ENCODE results near the gene ABRACL.

ABRACL gene

GRCh38 chr6:139054001-139054400 lies 25.5 kb downstream of the ABRACL start:
- no peak for DNase-seq (ENCODE audit: low read depth)

DNA sequence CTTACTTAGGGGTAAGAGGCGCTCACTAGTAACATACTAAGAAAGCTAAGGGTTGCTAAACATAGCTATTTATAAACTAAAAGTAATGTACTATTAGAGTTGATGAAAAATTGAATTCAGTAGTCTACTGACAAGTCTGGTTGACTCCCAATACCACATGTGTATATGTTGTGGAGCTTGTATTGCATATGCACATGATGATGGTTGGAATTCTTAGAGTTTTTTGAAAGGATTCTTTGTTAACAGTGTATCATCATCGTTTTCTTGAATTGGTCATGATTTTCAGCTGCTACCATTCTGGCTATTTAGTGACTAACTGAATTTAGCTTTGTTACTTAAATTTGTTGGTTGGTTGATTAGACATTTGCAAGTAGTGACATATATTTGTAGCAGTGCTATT lies 27.2 kb downstream of the ABRACL start:
- no peak for DNase-seq (ENCODE audit: low read depth)

DNA sequence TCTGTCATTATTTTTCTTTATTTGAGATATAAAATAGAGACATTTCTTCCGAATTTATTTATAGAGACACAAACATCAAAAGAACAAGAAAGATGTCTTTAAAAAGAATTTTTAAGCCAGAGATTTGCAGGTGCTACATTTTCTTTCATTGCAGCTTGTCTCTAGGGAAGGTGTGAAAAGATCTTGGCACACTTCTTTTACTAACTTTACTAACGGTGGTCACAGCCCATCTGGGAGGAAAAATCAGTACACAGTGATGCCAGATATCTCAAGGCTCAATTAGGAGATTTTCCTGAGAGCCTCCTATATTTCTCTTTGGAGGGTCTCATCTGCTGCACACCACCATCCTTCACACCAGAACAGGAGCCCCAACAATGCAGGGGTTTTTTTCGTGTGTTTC lies 29.5 kb downstream of the ABRACL start:
- no peak for DNase-seq (ENCODE audit: low read depth)

DNA sequence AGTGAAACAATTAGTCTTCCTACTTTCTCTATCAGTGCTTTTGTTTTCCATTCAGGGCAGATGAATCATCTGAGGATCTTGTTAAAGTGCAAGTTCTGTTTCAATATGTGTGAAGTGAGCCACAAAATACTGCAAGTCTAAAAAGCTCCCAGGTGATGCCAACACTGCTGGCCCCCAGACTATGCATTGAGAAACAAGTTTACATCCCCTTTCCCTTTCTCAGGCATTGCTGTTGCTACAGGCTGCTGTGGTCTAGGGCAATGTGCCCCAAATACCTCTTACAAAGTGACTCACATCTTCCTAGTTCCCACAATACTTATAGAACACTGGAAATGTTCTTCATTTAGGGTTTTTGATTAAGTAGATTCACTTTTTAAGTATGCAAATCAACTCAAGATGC lies 31.8 kb downstream of the ABRACL start:
- no peak for DNase-seq (ENCODE audit: low read depth)

GRCh38 chr6:139062932-139063646 lies 34.5 kb downstream of the ABRACL start:
- no peak for DNase-seq (ENCODE audit: low read depth)

- no peak for DNase-seq (ENCODE audit: low read depth)
Observed at GRCh38 chr6:139064981-139065665, 36.6 kb downstream of the ABRACL start.

DNA sequence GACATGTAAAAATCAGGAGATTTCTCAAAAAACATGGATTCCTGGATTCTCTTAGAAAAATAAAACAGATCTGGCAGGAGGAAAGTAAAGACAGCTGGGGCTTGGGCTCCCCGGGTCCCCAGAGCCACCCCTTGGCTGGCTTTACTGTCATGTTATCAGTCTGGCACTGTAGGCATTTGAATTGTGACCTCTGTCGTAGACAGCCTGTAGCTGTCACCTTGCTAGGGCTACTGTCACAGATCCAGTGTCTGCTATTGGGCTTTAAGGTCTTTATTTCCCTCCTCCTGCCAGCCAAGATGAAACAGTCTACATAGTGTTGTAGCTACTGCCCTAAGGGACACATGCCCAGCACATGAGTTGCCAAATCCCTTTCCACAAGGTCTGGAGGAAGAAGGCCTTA lies 37.5 kb downstream of the ABRACL start:
- DNase-seq (ENCODE audit: low read depth), result no peak

DNA sequence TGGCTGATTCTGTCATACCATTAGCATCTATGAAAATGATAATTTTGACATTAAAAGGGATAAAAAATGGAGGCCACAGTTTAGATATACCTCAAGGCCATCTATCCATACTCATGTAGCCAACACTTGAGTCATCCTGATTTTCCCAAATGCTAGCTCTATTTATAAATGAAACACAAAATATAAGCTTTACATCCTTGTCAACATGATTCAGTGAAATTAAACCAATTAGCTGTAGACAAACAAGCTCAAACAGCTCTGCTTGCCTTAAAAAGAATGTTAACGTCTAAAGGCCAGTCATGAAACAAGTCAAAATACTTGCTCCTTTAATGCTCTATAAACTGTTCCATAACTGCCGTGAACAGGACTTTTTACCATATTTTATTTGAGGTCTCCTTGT lies 40.3 kb downstream of the ABRACL start:
- DNase-seq (ENCODE audit: low read depth), result no peak

GRCh38 chr6:139073118-139073517 lies 44.6 kb downstream of the ABRACL start:
- no peak for DNase-seq (ENCODE audit: low read depth)

- DNase-seq (ENCODE audit: low read depth), result no peak
Observed at GRCh38 chr6:139079018-139079417, 50.5 kb downstream of the ABRACL start.

- no peak for DNase-seq (ENCODE audit: low read depth)
Observed at GRCh38 chr6:139080255-139080920, 51.8 kb downstream of the ABRACL start.

DNA sequence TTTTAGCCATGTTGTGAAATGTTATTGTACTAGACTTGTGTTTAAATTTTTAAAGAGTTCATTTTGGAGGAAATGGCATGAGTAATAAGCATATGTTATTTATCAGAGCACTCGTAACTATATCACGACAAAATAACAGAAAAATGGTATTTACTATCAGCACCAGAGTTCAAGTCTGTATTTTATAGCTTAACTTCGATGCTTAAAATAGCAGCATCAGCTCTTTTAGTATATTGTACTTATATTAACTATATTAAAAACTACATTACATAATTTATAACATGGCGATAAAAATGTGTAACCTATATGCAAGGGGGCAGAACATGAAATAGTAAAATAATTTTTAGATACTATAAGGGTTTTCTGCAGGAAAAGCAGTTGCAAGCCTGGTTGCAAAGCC lies 52.9 kb downstream of the ABRACL start:
- no peak for DNase-seq (ENCODE audit: low read depth)

DNA sequence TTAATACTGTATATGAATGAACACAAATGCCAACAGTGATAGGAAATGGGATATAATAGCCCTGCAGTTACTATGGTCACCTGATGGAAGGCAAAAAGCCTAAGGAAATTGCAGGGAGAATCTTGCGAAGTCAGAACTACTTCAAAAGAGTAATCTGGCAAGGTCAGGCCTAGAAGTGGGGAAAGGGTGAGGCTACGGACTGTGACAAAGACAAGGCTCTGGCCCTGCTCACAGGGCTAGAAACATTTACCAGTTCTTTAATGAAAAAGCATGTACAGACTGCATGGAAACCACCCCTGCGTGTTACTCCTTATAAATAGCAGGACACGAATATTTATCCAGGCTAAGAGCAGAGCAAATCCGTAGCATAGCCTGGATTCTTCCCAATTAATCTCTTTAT lies 53.8 kb downstream of the ABRACL start:
- DNase-seq (ENCODE audit: low read depth), result no peak

DNA sequence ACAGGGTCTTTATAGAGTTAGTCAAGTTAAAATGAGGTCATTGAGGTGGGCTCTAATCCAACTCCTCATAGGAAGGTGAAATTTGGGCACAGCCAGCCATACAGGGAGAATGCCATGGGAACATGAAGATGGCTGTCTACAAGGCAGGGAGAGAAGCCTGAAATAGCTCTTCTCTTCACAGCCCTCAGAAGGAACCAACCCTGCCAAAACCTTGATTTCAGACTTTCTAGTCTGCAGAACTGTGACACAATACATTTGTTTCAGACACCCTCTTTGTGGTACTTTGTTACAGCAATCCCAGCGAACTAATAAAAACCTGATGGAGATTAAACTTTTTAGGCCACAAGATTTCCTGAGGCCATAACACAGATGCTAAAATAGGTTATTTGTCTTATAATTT lies 63.3 kb downstream of the ABRACL start:
- DNase-seq (ENCODE audit: low read depth), result no peak
